NCI-H524 treated with DMSO at 0.1 percent for 48 hours (cell line): ENCODE measurements around the gene KMT2A.
A peak's percentile ranks its signal among the peaks of the same experiment; 100 is the strongest.
"Not testable (repeated sequence)": the region's sequence is repeated elsewhere in the genome, so short reads cannot be mapped to it uniquely, and the experiment has no call there.

ENCODE experiments used
- DNase-seq: peaks from one replicate; lab custom pipeline; 2025; lab: John Stamatoyannopoulos, UW

KMT2A gene

DNA sequence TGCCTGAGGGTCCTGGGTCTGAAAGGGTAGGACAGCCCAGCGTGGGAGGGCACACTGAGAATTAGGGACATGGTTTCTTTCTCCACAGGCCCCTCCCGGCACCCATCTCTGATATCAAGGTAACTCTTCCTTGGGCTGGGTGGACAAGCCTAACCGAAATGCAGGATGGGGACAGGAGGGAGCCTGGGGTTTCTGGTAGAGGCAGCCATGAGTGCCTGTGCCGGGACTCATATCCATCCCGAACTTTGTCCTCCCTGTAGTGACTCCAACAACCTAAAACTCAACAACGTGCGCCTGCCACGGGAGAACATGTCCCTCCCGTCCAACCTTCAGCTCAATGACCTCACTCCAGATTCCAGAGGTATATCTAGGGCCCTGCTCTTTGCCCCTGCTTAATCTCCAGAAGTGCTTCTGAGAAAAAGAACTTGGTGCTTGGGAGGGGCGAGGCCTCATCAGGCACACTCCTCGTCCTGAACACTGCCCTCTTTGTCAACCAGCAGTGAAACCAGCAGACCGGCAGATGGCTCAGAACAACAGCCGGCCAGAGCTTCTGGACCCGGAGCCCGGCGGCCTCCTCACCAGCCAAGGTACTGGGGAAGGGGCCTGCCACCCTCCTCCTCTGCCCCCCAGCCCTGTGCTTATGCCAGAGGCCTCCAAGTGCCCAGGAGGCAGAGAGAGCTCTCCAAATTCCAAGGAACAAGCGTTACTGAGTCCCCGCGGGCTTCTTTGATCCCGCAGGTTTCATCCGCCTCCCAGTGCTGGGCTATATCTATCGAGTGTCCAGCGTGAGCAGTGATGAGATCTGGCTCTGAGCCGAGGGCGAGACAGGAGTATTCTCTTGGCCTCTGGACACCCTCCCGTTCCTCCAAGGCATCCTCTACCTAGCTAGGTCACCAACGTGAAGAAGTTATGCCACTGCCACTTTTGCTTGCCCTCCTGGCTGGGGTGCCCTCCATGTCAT lies 97.8 kb downstream of the KMT2A start:
- no peak for DNase-seq

DNA sequence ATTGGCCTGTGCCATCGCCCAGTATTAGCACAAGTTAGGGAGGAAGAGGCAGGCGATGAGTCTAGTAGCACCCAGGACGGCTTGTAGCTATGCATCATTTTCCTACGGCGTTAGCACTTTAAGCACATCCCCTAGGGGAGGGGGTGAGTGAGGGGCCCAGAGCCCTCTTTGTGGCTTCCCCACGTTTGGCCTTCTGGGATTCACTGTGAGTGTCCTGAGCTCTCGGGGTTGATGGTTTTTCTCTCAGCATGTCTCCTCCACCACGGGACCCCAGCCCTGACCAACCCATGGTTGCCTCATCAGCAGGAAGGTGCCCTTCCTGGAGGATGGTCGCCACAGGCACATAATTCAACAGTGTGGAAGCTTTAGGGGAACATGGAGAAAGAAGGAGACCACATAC lies 99.0 kb downstream of the KMT2A start:
- no peak for DNase-seq

DNA sequence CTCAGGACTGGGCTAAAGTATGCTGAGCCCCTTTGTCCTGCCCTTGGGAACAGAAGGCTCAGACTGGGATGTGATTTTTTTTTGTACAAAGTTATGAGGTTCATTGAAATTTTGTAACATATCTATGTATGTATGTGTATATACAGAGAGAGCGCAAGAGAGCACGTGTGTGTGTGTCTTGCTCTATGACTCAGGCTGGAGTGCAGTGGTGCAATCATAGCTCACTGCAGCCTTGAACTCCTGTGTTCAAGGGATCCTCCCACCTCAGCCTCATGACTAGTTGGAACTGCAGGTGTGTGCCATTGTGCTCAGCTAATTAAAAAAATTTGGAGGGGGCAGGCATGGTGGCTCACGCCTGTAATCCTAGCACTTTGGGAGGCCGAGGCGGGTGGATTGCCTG lies 100.4 kb downstream of the KMT2A start:
- DNase-seq = no peak

DNA sequence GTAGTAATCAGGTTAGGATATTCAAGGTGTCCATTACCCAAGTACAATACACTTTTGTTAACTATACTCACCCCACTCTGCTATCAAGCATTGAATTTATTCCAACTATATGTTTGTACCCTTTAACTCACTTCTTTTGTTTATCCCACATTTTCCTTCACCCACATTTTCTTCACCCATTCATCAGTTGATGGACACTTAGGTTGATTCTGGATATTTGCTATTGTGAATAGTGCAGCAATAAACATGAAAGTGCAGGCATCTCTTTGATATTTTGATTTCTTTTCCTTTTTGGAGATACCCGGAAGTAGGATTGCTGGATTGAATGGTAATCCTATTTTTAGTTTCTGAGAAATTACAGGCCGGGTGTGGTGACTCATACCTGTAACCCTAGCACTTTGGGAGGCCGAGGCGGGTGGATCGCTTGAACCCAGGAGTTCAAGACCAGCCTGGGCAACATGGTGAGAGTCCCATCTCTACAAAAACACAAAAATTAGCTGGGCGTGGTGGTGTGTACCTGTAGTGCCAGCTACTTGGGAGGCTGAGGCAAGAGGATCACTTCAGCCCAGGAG lies 101.2 kb downstream of the KMT2A start:
- no peak for DNase-seq

DNA sequence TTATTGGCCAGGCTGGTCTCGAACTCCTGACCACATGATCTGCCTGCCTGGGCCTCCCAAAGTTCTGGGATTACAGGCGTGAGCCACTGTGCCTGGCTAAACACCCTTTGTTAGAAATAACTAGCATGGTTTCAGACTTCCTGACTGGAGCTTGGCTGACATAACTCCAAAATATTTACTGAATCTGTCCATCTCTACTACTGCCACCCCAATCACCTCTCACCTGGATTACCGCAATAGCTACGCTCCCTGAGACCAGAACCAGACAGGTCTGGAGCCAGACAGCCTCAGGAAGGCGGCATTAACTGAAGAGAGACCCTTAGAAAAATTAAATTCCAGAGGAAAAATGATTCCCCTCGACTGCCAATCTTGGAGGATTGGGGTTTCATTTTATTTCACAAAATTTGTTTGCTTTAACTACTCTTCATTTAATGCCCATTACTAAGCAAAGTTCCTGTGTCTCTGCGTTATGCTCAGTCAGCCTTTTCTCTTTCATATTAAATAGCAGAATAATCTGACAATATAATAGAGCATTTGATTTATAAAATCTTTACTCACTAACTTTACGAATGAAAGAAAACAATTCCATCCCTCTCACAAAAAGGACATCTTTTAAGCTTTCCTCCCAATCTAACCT lies 107.8 kb downstream of the KMT2A start:
- no peak for DNase-seq

DNA sequence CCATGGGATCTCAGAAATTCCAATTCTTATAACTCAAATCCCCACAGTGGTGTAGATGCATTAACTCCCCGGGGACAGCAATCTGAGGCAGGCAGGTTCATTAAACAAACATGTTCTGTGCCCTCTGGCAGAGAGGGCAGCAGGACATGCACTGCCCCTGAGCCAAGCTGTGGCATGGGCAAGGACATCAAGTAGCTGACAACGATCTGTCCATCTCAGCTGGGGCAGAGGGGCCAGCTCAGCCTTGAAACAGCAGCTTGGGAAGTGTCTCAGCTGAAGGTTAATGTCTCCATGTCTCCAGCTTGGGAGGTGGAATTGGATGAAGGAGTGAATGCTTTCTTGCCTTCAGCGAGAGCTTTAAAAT lies 108.3 kb downstream of the KMT2A start:
- DNase-seq = no peak

DNA sequence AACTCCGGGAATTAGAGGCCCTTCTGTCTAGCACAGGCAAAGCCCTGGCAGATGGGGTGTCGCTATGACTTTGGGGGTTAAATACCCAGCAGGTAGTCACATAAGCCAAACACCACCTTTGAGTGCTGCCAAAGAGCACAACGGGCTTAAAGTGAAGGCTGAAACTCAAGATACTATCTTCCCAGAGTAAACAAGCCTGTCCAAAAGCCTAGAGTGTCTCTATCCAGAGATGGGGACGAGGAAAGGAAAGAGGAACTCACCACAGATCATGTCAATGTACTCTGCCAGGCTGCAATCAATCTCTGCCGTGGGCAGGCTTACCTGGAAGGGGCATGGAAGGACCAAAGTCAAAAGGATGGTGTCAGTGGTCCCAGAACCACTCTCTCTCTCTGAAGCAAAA lies 109.2 kb downstream of the KMT2A start:
- no peak for DNase-seq

DNA sequence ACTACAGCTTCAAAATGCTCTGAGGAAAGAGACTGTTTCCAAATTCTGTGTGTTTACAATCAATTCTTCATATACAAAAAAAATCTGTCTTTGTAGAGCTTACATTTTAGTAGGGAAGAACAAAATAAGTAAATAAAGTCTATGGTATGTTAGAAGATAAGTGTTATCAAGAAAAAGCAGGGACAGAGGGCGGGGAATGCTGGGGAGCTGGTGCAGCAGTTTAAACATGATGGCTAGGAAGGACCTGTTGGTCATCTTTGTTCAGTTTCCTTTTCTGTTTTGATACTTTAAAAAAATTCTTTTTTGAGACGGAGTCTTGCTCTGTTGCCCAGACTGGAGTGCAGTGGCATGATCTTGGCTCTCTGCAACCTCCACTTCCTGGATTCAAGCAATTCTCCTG lies 110.8 kb downstream of the KMT2A start:
- DNase-seq = no peak

DNA sequence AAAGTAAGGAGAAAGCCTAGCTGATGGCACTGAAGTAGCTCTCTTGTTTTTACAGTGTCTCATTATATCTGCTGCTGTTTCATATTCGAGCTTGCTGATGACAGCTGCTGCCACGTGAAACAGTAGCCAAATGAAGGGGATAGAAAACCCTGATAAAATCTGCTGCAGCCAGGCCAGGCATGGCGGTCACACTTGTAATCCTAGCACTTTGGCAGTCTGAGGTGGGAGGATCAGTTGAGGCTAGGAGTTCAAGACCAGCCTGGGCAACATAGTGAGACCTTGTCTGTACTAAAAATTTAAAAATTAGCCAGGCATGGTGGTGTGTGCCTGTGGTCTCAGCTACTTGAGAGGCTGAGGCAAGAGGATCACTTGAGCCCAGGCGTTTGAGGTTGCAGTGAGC lies 116.0 kb downstream of the KMT2A start:
- no peak for DNase-seq

DNA sequence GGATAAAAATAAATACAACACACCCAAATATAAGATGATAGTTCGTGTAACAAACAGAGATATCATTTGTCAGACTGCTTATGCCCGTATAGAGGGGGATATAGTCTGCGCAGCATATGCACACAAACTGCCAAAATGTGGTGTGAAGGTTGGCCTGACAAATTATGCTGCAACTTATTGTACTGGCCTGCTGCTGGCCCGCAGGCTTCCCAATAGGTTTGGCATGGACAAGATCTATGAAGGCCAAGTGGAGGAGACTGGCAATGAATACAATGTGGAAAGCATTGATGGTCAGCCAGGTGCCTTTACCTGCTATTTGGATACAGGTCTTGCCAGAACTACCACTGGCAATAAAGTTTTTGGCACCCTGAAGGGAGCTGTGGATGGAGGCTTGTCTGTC lies 124.5 kb downstream of the KMT2A start:
- no peak for DNase-seq

DNA sequence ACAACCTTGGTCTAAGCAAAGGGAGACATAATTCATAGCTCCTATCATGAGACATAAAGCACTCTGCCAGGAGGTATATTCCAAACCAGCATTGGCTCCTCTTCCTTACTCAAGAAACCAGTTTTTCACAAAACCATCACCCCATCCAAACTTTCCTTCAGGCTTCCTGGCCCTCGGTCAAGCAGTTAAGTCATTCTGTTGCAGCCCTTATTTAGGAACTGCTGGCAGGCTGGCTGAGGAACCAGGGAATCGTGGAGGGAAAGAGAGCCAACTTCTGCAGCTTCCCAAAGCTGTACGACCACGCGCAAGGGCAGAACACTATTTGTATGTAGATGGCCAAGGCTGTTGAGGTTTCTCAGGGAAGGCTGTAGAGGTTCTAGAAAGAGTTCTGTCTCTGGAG lies 128.8 kb downstream of the KMT2A start:
- DNase-seq = no peak

DNA sequence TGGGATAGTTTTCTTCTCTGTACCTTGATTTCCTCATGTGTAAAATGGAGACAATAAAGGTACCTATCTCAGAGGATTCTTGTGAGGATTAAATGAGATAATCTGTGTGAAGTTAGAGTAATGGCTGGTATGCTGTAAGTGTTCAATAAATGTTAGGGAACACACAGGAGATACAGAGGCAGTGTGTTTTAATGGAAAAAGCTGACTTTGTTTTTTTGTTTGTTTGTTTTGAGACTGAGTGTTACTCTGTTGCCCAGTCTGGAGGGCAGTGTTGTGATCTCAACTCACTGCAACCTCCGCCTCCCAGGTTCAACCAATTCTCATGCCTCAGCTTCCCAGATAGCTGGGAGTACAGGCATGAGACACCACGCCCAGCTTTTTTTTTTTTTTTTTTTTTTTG lies 133.4 kb downstream of the KMT2A start:
- no peak for DNase-seq

DNA sequence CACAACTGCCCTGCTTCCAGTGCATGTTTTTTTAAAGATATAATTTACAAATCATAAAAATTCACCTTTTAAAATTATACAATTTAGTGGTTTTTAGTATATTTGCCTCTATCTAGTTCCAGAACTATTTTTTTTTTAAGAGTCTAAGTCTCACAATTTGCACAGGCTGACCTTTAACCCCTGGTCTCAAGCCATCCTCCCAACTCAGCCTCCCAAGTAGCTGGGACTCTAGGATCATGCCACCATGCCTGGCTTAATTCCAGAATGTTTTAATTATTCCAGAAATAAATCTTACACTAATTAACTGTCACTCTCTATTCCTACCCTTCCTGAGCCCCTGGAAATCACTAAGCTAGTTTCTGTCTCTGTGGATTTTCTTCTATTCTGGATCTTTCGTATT lies 134.5 kb downstream of the KMT2A start:
- DNase-seq = no peak

DNA sequence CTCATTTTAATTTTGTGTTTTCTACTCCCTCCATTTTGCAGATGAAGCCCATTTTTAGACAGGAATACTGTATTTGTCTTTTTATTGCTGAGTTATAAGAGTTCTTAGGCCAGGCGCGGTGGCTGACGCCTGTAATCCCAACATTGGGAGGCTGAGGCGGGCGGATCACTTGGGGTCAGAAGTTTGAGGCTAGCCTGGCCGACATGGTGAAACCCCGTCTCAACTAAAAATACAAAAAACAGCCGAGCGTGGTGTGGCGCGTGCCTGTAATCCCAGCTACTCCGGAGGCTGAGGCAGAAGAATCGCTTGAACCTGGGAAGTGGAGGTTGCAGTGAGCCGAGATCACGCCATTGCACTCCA lies 135.4 kb downstream of the KMT2A start:
- not testable (repeated sequence) for DNase-seq

DNA sequence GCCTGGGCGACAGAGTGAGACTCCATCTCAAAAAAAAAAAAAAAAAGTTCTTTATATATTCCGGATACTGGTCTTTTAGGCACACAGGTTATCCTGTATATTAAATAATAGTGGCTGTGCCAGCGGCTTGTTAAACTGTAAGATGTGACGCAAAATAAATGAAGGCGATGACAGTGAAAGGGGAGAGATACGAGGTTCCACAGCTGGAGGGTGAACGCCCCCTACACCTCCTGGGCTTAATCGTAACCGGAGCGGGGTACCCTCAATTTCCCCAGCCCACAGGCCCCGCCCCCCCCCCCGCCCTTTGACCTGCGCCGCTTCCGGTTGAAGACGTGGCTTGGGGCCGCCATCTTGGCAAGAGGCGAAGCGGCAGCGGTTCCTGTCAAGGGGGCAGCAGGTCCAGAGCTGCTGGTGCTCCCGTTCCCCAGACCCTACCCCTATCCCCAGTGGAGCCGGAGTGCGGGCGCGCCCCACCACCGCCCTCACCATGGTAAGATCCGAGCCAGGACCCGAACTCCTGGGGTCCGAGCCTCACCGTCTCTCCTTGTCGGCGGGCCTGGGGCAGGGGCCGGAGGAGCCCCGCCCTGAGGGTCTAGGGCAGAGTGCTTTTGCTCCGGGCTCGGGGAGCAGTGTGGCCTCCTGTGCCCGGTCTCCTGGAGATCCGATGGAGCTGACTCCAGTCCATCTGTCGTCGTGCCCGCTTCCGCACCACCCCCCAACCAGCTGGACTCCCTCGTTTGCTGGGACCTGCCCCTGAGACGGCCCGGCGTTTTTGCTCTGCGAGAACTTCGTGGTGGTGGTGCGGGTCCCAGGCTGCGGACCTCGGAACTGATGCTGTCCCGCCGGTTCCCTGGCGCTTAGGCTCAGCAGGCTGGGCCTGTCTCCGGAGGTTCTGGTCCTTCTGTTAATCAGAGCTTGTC lies 136.0 kb downstream of the KMT2A start, which contains the start of gene ARCN1:
ARCN1 (plus strand) TSS at position 349 of the 920 bp plus-strand sequence; CDS start at position 488, 139 bp downstream.
- DNase-seq = peak; percentile 5

DNA sequence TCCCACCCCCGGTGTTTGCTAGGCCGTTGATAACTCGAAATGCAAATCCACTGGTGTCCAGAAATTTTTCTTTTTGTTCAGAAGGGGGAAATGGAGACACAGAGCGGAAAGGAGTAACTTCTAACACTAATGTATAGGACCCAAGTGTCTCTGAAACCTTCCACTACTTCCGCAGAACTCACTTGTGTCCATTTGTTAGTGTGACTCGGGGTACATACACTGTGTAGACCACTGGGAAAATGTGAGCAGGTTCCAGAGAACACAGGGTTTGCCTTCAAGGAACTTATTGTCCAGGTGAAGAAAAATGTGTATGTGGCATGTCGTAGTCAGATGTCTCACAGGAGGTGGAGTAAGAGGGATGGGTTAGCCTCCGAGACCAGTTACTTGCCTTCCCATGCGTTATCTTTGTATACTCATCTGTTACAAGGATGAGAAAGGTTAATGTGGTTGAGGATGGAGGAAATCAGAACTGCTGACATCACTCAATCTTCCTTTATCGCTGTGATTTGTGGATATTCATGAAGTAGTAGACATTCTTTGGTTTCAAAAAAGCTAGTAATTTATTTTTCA lies 136.8 kb downstream of the KMT2A start:
- no peak for DNase-seq

DNA sequence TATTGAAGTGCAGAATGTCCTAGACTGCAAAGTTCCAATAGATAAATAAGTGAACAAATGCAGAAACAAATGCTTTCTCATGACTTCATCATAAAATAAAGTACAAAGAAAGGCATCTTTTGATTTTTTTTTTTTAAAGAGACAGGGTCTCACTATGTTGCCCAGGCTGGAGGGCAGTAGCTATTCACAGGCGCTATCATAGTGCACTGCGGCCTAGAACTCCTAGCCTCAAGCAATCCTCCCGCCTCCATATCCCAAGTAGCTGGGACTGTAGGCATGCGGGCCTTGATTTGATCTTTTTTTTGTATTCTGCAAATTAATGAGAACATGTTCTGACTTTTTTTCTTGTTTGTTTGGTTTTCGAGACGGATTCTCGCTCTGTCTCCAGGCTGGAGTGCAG lies 138.3 kb downstream of the KMT2A start:
- no peak for DNase-seq
